Activated naive CD4-positive, alpha-beta T cell treated with Interleukin-2 at 50 U/mL for 16 hours (primary cell): ENCODE data around the gene HSD17B12.

Experiments
- DNase-seq: peaks from one replicate; pipeline ENCODE4 v3.0.0-alpha.2; 2020

The HSD17B12 gene

DNA sequence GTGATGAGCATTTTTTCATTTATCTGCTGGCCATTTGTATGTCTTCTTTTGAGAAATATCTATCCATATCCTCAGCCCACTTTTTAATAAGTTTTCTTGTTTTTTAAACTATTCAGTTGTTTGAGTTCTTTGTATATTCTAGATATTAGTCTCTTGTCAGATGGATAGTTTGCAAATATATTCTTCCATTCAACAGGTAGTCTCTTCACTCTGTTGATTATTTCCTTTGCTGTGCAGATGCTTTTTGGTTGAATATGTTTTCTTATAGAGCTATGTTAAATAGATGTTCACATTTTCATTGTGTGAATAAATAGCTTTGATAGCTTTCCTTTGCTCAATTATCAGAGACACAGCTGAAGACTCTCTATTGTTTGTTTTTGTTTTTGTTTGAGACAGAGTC, 131.9 kb downstream of the HSD17B12 start:
- no peak for DNase-seq

DNA sequence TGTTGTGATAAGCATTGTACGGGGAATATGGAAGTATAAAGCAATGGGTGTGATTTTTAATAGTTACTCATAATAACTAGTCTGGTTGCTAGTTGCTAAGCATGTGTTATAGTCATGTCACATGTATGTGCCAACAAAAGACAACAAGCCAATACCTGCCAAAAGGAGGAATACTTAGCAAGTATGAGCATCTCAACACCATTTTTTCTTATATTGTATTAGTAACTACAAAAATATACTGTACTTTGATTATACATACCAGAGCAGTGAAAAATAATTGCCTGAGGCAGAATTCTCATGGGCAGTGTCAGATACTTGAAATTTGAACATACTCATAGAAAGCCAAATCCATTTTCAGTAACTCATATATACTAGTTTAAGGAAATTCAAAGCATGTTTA, 137.7 kb downstream of the HSD17B12 start:
- DNase-seq: no peak

- DNase-seq: no peak
Measured at GRCh38 chr11:43819926-43820325, 139.4 kb downstream of the HSD17B12 start.

GRCh38 chr11:43823316-43823715, 142.8 kb downstream of the HSD17B12 start:
- DNase-seq: no peak

- no peak for DNase-seq
Measured at GRCh38 chr11:43823851-43824250, 143.3 kb downstream of the HSD17B12 start.

- no peak for DNase-seq
Measured at GRCh38 chr11:43825217-43825816, 144.8 kb downstream of the HSD17B12 start.

DNA sequence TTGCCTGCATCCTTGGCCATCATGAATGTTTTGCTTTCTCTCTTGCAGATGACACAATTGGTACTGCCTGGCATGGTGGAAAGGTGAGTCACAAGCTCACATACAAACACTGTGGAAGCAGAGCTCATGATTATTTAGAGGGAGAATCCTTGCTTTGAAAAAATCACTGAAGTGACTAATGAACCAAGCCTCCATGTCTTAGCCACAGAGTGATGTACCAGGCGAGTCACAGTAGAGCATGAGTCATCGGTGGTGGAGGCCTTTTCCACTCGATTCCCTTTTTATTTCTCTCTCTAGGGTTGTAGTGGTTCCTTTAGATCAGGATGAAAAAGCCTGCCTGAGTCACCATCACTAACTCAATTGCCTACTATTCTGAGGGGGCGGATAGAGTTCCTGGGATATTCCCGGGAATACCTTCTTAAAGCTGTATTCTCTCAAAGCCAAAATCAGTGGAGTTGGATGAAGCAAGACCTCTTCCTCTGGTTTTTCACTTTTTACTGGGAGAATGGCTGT, 150.4 kb downstream of the HSD17B12 start:
- peak; percentile 55 for DNase-seq

DNA sequence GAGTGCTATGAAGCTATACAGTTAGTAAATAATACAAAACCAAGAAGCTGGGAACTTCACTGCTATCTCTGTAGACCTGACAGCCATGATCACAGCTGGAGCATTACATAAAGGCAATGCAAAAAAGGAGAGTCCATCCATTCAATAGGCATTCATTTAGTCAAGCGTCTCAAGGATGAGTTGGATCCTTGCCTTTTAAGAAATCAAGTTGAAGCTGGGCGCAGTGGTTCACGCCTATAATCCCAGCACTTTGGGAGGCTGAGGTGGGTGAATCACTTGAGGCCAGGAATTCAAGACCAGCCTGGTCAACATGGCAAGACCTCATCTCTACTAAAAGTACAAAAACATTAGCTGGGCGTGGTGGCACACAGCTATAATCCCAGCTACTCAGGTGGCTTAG, 152.0 kb downstream of the HSD17B12 start:
- no peak for DNase-seq

- DNase-seq: no peak
Measured at GRCh38 chr11:43833657-43834073, 153.1 kb downstream of the HSD17B12 start.

DNA sequence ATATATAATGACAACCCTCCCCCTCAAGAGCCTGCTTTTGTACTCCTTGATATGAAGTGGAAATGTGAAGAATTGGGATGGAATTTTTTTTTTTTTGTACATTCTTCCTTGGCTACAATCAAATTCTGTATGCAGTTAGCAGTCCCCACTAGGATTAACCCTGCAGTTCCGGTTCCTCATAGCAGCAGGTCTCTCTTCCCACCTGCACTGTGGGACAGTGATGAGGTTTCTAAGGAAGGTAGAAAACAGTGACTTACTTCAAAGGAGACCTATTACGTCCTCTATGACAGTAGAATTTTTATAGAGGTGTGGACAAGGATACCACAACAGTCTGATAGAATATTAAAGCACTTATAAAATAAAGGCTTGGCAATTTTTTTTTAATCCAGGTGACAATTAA, 153.7 kb downstream of the HSD17B12 start:
- no peak for DNase-seq

DNA sequence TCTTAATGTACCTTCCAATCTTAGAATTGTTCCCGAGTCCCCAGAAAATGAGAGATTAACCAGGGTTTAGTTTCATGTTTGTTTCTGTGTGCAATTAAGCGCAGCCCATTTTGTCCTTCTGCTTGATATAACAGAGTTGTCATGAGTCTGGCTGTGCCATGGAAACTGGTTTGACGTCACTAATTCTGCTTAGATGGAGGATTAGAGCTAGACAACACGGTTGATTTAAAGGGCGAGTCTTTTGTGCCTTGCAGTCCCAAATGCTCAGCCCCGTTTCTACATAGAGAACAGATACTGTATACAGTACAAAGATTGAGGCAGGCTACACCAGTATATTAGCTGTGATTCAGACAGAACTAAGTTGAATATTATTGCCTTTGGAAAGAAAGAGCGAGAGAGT, 154.6 kb downstream of the HSD17B12 start:
- DNase-seq: no peak

GRCh38 chr11:43837879-43838278, 157.3 kb downstream of the HSD17B12 start:
- no peak for DNase-seq

DNA sequence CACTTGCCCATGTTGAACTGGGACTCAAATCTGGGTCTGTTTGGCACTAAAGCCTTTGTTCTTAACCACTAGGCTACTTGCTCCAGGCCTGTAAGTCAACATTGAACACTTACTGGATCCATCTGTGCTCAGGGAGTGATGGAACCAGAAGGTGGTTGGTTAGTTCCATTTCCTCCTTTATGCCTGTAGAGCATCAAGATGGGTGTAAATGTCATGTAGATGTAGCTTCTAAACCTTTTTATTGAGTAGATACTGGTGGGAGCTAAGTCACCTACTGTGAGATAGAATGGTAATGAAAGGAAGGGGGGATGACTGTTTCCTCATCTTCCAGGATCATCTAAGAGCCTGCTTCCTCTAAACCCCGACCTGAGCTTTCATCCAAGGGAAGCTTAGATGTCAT, 161.5 kb downstream of the HSD17B12 start:
- DNase-seq: no peak

DNA sequence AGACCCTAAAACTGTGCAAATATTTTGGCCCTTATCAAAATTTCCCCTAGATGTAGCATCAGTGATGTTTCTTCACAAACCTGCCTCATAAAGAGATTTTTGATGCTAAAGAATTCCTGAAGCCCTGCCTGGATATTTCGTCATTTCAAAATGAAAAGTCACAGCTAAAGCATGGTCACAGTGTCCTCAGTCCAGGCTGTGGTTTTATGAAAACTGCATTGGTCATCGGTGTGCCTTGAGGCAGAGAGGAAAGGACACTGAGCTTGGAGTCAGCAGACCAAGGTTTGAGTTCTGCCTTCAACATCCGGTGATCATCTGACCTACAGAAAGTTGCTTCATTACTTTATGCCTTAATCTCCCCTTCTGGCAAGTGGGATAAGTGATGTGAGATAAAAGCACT, 165.3 kb downstream of the HSD17B12 start:
- DNase-seq: no peak

GRCh38 chr11:43852057-43852636, 171.6 kb downstream of the HSD17B12 start:
- peak; percentile 66 for DNase-seq

DNA sequence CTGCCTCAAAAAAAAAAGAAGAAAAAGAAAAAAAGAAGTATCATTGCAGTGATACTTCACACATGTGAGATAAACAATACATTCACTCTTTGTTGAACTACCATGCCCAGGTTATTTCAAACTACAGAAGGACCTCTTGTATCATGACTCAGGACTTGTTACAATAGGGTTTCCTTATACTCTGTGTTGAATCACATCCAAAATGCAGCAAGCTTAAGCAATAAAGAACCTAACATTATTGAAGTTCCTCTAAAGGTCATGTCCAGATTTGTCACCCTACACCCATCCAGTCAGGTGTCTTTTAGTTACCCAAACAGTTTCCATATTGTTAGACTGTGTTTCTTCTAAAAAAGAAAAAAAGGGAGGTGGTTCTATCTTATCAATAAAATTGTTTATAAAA, 173.2 kb downstream of the HSD17B12 start:
- no peak for DNase-seq

- no peak for DNase-seq
Measured at GRCh38 chr11:43856993-43857392, 176.5 kb downstream of the HSD17B12 start.

DNA sequence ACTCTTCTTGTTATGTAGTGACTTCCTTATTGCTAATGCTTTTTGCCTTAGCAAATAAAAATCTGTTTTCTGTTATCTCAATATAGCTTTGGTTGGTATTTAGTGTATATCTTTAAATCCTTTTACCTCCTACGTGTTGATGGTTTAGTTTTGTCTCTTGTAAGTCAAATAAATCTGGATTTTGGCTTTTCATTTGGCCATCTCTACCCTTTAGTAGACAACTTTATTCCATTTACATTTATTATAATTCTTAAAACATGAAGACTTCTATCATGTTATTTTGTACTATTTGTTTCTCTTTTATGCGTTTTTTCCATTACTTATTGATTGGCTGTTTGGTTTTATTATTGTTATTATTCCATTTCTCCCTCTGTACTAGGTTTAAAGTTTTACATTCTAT, 180.6 kb downstream of the HSD17B12 start:
- DNase-seq: no peak

DNA sequence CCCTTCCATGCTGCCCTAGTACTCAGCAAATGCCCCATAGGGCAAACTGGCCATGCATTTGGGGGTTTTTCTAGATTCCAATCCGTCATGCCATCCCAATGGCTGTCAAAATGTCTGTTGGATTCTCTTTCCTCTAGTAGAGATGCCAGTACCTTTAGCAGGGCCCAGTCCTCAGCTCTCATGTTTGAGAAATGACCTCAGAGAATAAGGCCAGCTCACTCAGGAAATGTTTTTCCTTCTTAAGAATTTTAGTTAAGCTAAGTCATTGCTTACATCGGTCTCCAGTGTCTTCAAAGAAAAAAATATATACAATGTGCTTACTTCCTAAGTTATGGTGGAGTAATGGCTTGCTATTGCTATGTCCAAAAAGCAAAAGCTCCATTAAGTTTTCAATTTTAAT, 186.0 kb downstream of the HSD17B12 start:
- no peak for DNase-seq

GRCh38 chr11:43866969-43867368, 186.4 kb downstream of the HSD17B12 start:
- DNase-seq: no peak

DNA sequence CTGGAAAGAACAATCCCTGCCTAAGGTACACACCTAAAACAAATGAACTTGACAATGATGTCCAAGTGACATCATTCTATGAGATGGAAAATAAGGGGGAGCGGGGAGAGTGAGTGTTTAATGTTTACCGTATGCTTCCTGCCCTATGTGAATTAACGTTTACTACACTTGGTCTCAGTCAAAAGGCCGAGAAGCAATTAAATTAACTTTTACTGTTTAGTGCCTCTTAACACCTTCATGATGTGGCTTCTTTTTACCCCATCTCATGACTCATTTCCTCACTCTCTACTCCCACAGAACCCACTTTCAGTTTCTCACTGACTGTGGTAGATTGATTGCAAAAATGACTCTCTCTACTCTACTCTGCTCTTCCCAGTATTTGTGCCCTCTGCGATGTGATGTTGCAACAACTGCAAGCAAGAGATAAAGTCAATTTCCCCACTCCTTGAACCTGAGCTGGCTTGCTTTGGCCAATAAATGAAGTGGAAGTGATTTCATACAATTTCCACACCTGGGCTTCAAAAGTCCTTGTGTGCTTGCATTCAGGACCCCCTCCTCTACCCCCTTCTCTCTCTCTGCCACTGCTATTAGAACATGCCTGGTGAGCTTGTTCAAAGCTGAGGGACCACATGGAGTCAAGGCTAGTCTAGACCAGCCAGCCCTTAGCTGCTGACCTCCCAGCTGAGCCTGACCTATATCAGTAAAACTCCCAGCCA, 188.5 kb downstream of the HSD17B12 start:
- peak; percentile 35 for DNase-seq

DNA sequence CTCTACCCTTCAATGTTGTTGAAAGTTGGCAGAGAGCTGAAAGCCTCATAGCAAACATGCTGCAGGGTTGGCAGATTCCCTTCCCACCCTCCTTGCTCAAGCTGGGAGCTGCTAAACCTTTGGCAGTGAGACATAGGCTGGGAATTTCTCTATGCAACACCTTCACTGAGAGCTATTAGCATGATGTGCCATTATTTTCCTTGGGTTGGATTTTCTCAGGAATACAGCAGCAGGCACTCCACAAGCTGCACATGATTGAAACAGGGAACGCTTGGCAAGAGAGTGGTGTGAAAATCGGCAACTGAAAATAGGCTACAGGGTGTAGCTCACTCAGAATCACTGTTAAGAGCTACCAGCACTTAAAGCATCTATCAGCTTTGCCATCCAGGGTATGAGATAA, 190.5 kb downstream of the HSD17B12 start:
- no peak for DNase-seq

- no peak for DNase-seq
Measured at GRCh38 chr11:43872995-43873394, 192.5 kb downstream of the HSD17B12 start.

DNA sequence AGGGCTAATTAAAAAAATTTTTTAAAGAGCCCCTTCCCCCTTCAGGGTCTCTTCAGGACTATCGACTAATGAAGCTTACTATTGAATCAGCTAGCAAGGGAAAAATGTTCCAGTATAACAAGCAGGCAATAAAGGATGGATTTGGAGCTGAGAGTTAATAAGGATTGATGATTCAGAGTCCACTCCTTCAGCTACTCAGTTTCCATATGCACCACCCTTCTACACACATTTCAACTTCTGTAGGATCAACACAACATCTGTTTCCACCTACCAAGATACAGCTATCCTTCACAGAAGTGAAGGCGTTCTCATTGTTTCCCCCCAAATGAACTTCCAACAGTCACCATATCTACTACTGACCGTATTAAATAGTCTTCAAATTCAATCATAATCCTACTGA, 193.5 kb downstream of the HSD17B12 start:
- DNase-seq: no peak
